Left ventricle myocardium inferior (tissue), 1 donor: ENCODE results near the gene RAD1. TPM values are rescaled to one million over a fixed set of nuclear protein-coding genes. Genes with fewer than 3 reads are reported as not detected.

Experiments
- DNase-seq: peaks from one replicate; pipeline ENCODE4 v3.0.0-alpha.2; 2020
- H3K27ac ChIP-seq: fragments of 200-600 bp; replicated peaks from 2 replicates; pipeline ENCODE4 v1.8.0; 2021
- H3K27me3 ChIP-seq: fragments of 200-600 bp; 2 replicates; pipeline ENCODE4 v1.8.0; 2021; ENCODE audit warnings: low read depth
- H3K36me3 ChIP-seq: fragments of 200-600 bp; 2 replicates; pipeline ENCODE4 v1.8.0; 2021
- H3K4me1 ChIP-seq: fragments of 200-600 bp; 2 replicates; pipeline ENCODE4 v1.8.0; 2021
- H3K4me3 ChIP-seq: fragments of 200-600 bp; 2 replicates; pipeline ENCODE4 v1.8.0; 2021; ENCODE audit warnings: mild to moderate bottlenecking, moderate library complexity
- H3K9me3 ChIP-seq: fragments of 200-600 bp; replicated peaks from 2 replicates; pipeline ENCODE4 v1.8.0; 2021
- intact Hi-C: fragments of 100-400 bp; cut with micrococcal nuclease; formaldehyde crosslinking; loops from one replicate; pipeline ENCODE4 v1.11.0; 2022
- total RNA-seq: library from RNA; stranded (reverse); fragmentation: NEBNext Ultra II Directional; extraction: Animal tissue kit (Norgen Biotek cat#: 25700); gene quantifications from one replicate; pipeline ENCODE4 v1.2.1, GENCODE V29; 2021
- TF ChIP-seq, protein P1 (sequence below): fragments of 200-600 bp; IDR thresholded peaks from 2 replicates; pipeline ENCODE4 v1.8.0; 2021; ENCODE audit warnings: antibody characterized with exemption, mild to moderate bottlenecking, borderline replicate concordance
- donor health status: DM: no; HTN: yes; CAD: no; lungs with severe emphysema.

Gene RAD1
- total RNA-seq, 1 donor from 2014 or later = 28.2 TPM

GRCh38 chr5:34929720-34930461, 14.6 kb upstream of the RAD1 start:
- intact Hi-C loops = no loop called here
- Histone ChIP-seq H3K4me3 (peak overlapping the region; percentile 92), H3K27ac (peak overlapping the region; percentile 97), H3K4me1 (peaks cover 31% of the 10 kb centered on the region), H3K9me3 (no peaks in the 10 kb centered on the region), H3K36me3 (peaks cover 24% of the 10 kb centered on the region), H3K27me3 (no peaks in the 10 kb centered on the region)
- TF ChIP-seq, protein P1, sequence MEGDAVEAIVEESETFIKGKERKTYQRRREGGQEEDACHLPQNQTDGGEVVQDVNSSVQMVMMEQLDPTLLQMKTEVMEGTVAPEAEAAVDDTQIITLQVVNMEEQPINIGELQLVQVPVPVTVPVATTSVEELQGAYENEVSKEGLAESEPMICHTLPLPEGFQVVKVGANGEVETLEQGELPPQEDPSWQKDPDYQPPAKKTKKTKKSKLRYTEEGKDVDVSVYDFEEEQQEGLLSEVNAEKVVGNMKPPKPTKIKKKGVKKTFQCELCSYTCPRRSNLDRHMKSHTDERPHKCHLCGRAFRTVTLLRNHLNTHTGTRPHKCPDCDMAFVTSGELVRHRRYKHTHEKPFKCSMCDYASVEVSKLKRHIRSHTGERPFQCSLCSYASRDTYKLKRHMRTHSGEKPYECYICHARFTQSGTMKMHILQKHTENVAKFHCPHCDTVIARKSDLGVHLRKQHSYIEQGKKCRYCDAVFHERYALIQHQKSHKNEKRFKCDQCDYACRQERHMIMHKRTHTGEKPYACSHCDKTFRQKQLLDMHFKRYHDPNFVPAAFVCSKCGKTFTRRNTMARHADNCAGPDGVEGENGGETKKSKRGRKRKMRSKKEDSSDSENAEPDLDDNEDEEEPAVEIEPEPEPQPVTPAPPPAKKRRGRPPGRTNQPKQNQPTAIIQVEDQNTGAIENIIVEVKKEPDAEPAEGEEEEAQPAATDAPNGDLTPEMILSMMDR = no peak
- DNase-seq = peak; percentile 92

- intact Hi-C loops = no loop called here
- Histone ChIP-seq H3K27ac (peak within 1 kb of the TSS; percentile 97), H3K4me1 (peaks cover 29% of the 10 kb centered on the region), H3K27me3 (no peaks in the 10 kb centered on the region), H3K9me3 (no peaks in the 10 kb centered on the region), H3K36me3 (peaks cover 31% of the 10 kb centered on the region), H3K4me3 (peak within 1 kb of the TSS; percentile 92)
- TF ChIP-seq, protein P1 = no peak
- DNase-seq = peak; percentile 99
Measured at GRCh38 chr5:34929134-34929719, 13.9 kb upstream of the RAD1 start, which contains the start of gene DNAJC21. TSS of gene DNAJC21 (plus strand) at chr5:34929559. CDS start at chr5:34929820, 261 bp downstream.

DNA sequence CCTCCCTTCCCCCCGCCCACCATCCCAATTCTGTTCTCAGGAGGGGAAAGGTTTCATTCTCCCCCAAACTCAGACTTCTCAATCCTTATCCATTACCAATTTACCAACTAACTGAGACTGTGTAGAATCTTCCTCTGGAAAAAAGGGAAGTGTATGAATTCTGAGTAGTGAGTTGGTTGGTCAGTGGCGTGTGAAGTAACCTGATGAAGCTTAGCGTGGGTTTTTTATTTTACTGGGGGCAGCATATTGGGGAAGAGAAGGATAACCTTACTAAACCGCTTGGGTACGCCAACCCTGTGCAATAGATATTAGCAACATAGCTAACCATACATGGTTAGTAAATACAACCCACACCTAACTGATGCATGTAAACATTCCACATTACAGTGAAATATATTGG, 13.0 kb upstream of the RAD1 start:
- H3K27ac ChIP-seq = peak overlapping the region; percentile 97
- no peak for DNase-seq
- TF ChIP-seq, protein P1 = no peak
- intact Hi-C loops = no loop called here
- H3K4me1 ChIP-seq = peaks cover 34% of the 10 kb centered on the region
- H3K27me3 ChIP-seq = no peaks in the 10 kb centered on the region
- peaks cover 37% of the 10 kb centered on the region for H3K36me3 ChIP-seq
- no peak overlapping the region for H3K4me3 ChIP-seq
- no peaks in the 10 kb centered on the region for H3K9me3 ChIP-seq

DNA sequence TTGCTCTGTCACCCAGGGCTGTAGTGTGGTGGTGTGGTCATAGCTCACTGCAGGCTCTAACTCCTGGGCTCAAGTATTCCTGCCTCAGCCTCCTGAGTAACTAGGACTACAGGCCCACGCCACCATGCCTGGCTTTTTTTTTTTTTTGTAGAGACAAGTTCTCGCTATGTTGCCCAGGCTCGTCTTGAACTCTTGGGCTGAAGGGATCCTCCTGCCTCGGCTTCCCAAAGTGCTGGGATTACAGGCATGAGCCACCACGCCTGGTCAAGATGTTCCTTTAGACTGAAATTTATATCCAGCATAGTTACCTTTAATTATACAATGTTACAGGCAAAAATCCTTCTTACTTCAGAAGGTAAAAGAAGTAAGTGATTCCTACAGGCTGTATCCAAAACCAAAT, 12.5 kb upstream of the RAD1 start:
- TF ChIP-seq, protein P1 = no peak
- Histone ChIP-seq H3K36me3 (peaks cover 42% of the 10 kb centered on the region), H3K4me3 (no peak overlapping the region), H3K27me3 (no peaks in the 10 kb centered on the region), H3K4me1 (peaks cover 34% of the 10 kb centered on the region), H3K27ac (no peak overlapping the region), H3K9me3 (no peaks in the 10 kb centered on the region)
- no peak for DNase-seq
- intact Hi-C loops = no loop called here

- Histone ChIP-seq H3K4me1 (peaks cover 28% of the 10 kb centered on the region), H3K27ac (no peak overlapping the region), H3K9me3 (no peaks in the 10 kb centered on the region), H3K4me3 (no peak overlapping the region), H3K36me3 (peaks cover 56% of the 10 kb centered on the region), H3K27me3 (no peaks in the 10 kb centered on the region)
- intact Hi-C loops = no loop called here
- TF ChIP-seq, protein P1 = no peak
- DNase-seq = no peak
Measured at GRCh38 chr5:34926318-34926888, 11.1 kb upstream of the RAD1 start.
